A549 treated with CpdA at 1 μM for 4 hours (cell line): Measurements from ENCODE around the gene NRTN. TPM values are rescaled to one million over a fixed set of nuclear protein-coding genes. Genes with fewer than 3 reads are reported as not detected.

Source experiments
- total RNA-seq: library from RNA; stranded (reverse); fragments of 200-300 nt; extraction: Qiagen RNA extraction; gene quantifications from 5 replicates; pipeline ENCODE4 v1.2.3, GENCODE V29; 2022; ENCODE audit warnings: low read depth

NRTN gene, protein sequence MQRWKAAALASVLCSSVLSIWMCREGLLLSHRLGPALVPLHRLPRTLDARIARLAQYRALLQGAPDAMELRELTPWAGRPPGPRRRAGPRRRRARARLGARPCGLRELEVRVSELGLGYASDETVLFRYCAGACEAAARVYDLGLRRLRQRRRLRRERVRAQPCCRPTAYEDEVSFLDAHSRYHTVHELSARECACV
- total RNA-seq = 0.27 to 0.96 TPM (median 0.58 TPM) in 5 replicates

GRCh38 chr19:5804516-5805461, at the start of gene NRTN:
NRTN (plus strand) TSS chr19:5805067; CDS start chr19:5824166, 19,099 bp downstream.

DNA sequence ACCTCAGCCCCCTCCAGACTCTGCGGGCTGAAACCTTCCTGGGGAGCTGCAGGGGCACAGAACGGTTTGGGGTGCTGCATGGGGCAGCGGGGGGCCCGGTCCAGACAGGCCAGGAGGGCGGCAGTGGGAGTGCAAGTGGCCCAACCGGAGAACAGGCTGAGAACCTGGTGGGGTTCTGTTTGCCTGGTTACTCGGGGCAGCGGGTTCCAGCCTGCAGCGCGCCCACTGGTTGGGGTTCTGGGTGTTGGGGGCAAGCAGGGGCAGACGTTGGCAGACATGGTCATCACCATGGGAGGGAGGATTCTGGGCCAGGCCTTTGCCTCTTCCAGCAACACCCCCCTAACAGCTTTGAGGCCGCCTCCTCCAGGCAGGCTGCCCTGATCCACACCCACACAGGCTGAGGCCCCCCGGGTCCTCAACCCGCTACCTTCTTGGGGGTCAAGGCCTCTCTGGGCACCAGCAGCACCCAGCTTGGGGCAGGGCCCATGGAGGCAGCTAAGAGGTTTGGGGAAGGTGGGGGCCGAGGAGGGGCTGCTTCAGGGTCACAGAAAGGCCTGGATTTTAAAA, 20.2 kb upstream of the NRTN start, which contains the start of gene PRR22:
TSS of gene PRR22 (minus strand) at position 166 of the 567 bp plus-strand sequence. CDS start at position 80, 86 bp downstream.

DNA sequence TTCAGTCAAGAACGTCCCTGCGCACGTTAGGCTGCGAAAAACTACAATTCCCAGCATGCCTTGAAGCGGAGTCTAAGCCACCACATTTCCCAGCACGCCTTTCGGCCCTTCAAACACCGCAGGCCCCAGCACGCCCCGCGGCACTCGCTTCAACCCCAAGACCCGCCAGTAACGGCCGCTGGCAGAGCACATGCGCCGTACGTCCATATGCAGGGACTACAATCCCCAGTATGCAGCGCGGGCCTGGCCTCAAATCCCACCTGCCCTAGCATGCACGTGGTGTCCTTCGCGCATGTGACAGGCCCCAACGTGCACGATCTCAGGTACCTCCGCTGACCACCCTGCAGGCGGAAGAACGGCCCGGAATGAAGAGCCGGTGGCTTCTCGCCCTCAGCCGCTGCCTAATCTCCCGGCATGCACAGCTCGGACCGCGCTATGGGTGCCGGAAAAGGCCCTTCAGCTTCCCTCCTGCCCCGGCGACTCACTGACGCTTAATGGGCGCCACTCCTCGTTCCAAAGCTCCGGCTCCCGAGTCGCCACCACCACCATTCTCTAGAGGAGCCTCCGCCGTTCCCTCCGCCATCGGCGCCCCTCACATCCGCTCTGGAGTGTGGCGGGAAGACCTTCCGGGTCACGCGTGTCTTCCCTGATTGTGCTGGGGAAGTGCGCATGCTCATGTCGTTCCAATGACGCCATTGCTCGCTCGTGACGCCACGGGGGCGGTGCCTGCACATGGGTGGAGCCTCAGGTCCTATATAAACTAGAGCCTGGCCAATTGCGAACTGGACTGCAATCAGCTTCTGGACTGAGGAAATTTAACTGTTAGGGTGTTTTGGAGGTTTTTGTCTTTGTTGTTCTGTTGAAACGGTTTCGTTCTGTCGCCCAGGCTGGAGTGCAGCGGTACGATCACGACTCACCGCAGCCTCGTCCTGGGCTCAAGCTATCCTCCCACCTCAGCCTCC, 14.0 kb upstream of the NRTN start, which contains the start of gene DUS3L:
TSS of gene DUS3L (minus strand) at position 605 of the 962 bp plus-strand sequence. CDS start at position 583, 22 bp downstream.

GRCh38 chr19:5839065-5840017, 34.5 kb downstream of the NRTN start, which contains the start of gene FUT6:
FUT6 (minus strand) TSS chr19:5839702; CDS start chr19:5832567, 7,135 bp downstream.

GRCh38 chr19:5851302-5851701, 46.4 kb downstream of the NRTN start, which contains the start of gene FUT3:
FUT3 (minus strand) TSS chr19:5851449.

Other genes starting within 250 kb of the NRTN start
- 2.1 to 3.5 TPM (median 2.7 TPM) in 5 replicates for gene TINCR, start 237.1 kb upstream of the NRTN start, total RNA-seq
- 31.1 to 44.9 TPM (median 39.8 TPM) in 5 replicates for gene SAFB2, start 182.3 kb upstream of the NRTN start, total RNA-seq
- gene SAFB, start 182.0 kb upstream of the NRTN start, total RNA-seq = 58.8 to 63.8 TPM (median 62.6 TPM) in 5 replicates
- 52.3 to 71.7 TPM (median 63.8 TPM) in 5 replicates for gene MICOS13, start 124.6 kb upstream of the NRTN start, total RNA-seq
- gene HSD11B1L, start 124.0 kb upstream of the NRTN start, total RNA-seq = 3.8 to 4.9 TPM (median 4.5 TPM) in 5 replicates
- gene RPL36, start 114.8 kb upstream of the NRTN start, total RNA-seq = 721 to 887 TPM (median 768 TPM) in 5 replicates
- 47.0 to 62.5 TPM (median 60.5 TPM) in 5 replicates for gene LONP1, start 84.9 kb upstream of the NRTN start, total RNA-seq
- gene CATSPERD, start 84.4 kb upstream of the NRTN start, total RNA-seq = 0.05 TPM in 1 of 5 replicates, not detected in the others
- gene PRR22, start 20.3 kb upstream of the NRTN start, total RNA-seq = 1.4 to 3.2 TPM (median 2.7 TPM) in 5 replicates
- 27.8 to 31.9 TPM (median 30.1 TPM) in 5 replicates for gene DUS3L, start 13.9 kb upstream of the NRTN start, total RNA-seq
- not detected in 5 replicates for gene FUT6, start 34.6 kb downstream of the NRTN start, total RNA-seq
- gene FUT3, start 46.4 kb downstream of the NRTN start, total RNA-seq = 0.03 TPM in 1 of 5 replicates, not detected in the others
- not detected in 5 replicates for gene FUT5, start 65.5 kb downstream of the NRTN start, total RNA-seq
- 196 to 305 TPM (median 288 TPM) in 5 replicates for gene NDUFA11, start 98.7 kb downstream of the NRTN start, total RNA-seq
- gene VMAC, start 99.8 kb downstream of the NRTN start, total RNA-seq = 0.36 to 0.64 TPM (median 0.48 TPM) in 5 replicates
- gene CAPS, start 109.2 kb downstream of the NRTN start, total RNA-seq = 0.91 to 1.5 TPM (median 1.1 TPM) in 5 replicates
- 43.7 to 50.9 TPM (median 45.8 TPM) in 5 replicates for gene RANBP3, start 173.1 kb downstream of the NRTN start, total RNA-seq